Dendritic cell treated with granulocyte-macrophage colony-stimulating factor and Interleukin-4, amounts not matched to agents 40 ng/mL and 50 ng/mL, for 4 days (primary cell): ENCODE results near the gene EMC1.
"Not testable (repeated sequence)": the region's sequence is repeated elsewhere in the genome, so short reads cannot be mapped to it uniquely, and the experiment has no call there.

Source experiments
- H3K27ac Mint-ChIP-seq: one replicate; pipeline ENCODE4 v1.8.0; 2022; ENCODE audit warnings: mild to moderate bottlenecking, mixed read lengths
- H3K27me3 Mint-ChIP-seq: one replicate; pipeline ENCODE4 v1.8.0; 2022; ENCODE audit warnings: mild to moderate bottlenecking, mixed read lengths
- H3K36me3 Mint-ChIP-seq: one replicate; pipeline ENCODE4 v1.8.0; 2022; ENCODE audit warnings: low read depth, mixed read lengths
- H3K4me1 Mint-ChIP-seq: one replicate; pipeline ENCODE4 v1.8.0; 2022; ENCODE audit warnings: low read depth, mixed read lengths
- H3K4me3 Mint-ChIP-seq: one replicate; pipeline ENCODE4 v1.8.0; 2022; ENCODE audit warnings: mild to moderate bottlenecking, moderate library complexity, mixed read lengths
- H3K9me3 Mint-ChIP-seq: one replicate; pipeline ENCODE4 v1.8.0; 2022; ENCODE audit warnings: mixed read lengths
- intact Hi-C: fragments of 100-400 bp; cut with micrococcal nuclease; formaldehyde crosslinking; loops from one replicate; pipeline ENCODE4 v1.15.0; 2022

Gene EMC1

GRCh38 chr1:19199969-19200604 lies 51.2 kb downstream of the EMC1 start:
- intact Hi-C loops, result no loop called here
- Mint-ChIP-seq H3K4me1 (peaks cover 8% of the 10 kb centered on the region), H3K27ac (no peak overlapping the region), H3K36me3 (peaks cover 78% of the 10 kb centered on the region), H3K9me3 (no peaks in the 10 kb centered on the region), H3K4me3 (no peak overlapping the region), H3K27me3 (no peaks in the 10 kb centered on the region)

- intact Hi-C loops, result no loop called here
- Mint-ChIP-seq H3K4me3 (no peak overlapping the region), H3K27ac (no peak overlapping the region), H3K36me3 (peaks cover 84% of the 10 kb centered on the region), H3K9me3 (no peaks in the 10 kb centered on the region), H3K27me3 (no peaks in the 10 kb centered on the region), H3K4me1 (peaks cover 2% of the 10 kb centered on the region)
Measured at GRCh38 chr1:19199329-19199968, 51.9 kb downstream of the EMC1 start.

GRCh38 chr1:19198820-19199219 lies 52.5 kb downstream of the EMC1 start:
- Mint-ChIP-seq H3K4me1 (no peaks in the 10 kb centered on the region), H3K36me3 (peaks cover 90% of the 10 kb centered on the region), H3K9me3 (no peaks in the 10 kb centered on the region), H3K27ac (no peak overlapping the region), H3K27me3 (no peaks in the 10 kb centered on the region), H3K4me3 (no peak overlapping the region)
- intact Hi-C loops, result no loop called here

- Mint-ChIP-seq H3K27ac (no peak overlapping the region), H3K36me3 (peaks cover 98% of the 10 kb centered on the region), H3K4me3 (no peak overlapping the region), H3K9me3 (no peaks in the 10 kb centered on the region), H3K27me3 (no peaks in the 10 kb centered on the region), H3K4me1 (no peaks in the 10 kb centered on the region)
- intact Hi-C loops, result no loop called here
Measured at GRCh38 chr1:19197845-19198244, 53.5 kb downstream of the EMC1 start.

GRCh38 chr1:19196331-19196730 lies 55.0 kb downstream of the EMC1 start:
- no peaks in the 10 kb centered on the region for H3K27me3 Mint-ChIP-seq
- H3K4me1 Mint-ChIP-seq, result no peaks in the 10 kb centered on the region
- peaks cover 99% of the 10 kb centered on the region for H3K36me3 Mint-ChIP-seq
- intact Hi-C loops, result no loop called here
- H3K27ac Mint-ChIP-seq, result peak overlapping the region; percentile 21
- no peaks in the 10 kb centered on the region for H3K9me3 Mint-ChIP-seq
- no peak overlapping the region for H3K4me3 Mint-ChIP-seq

GRCh38 chr1:19193004-19193403 lies 58.3 kb downstream of the EMC1 start:
- intact Hi-C loops, result no loop called here
- Mint-ChIP-seq H3K4me1 (no peaks in the 10 kb centered on the region), H3K9me3 (no peaks in the 10 kb centered on the region), H3K36me3 (peaks cover 98% of the 10 kb centered on the region), H3K27ac (no peak overlapping the region), H3K4me3 (no peak overlapping the region), H3K27me3 (no peaks in the 10 kb centered on the region)

GRCh38 chr1:19191811-19192210 lies 59.5 kb downstream of the EMC1 start:
- no peak overlapping the region for H3K4me3 Mint-ChIP-seq
- H3K9me3 Mint-ChIP-seq, result no peaks in the 10 kb centered on the region
- no peaks in the 10 kb centered on the region for H3K27me3 Mint-ChIP-seq
- peaks cover 98% of the 10 kb centered on the region for H3K36me3 Mint-ChIP-seq
- no peak overlapping the region for H3K27ac Mint-ChIP-seq
- intact Hi-C loops, result no loop called here
- no peaks in the 10 kb centered on the region for H3K4me1 Mint-ChIP-seq

GRCh38 chr1:19190468-19190867 lies 60.9 kb downstream of the EMC1 start:
- H3K36me3 Mint-ChIP-seq, result peaks cover 98% of the 10 kb centered on the region
- no peak overlapping the region for H3K4me3 Mint-ChIP-seq
- no peaks in the 10 kb centered on the region for H3K27me3 Mint-ChIP-seq
- no peaks in the 10 kb centered on the region for H3K4me1 Mint-ChIP-seq
- intact Hi-C loops, result no loop called here
- H3K27ac Mint-ChIP-seq, result no peak overlapping the region
- no peaks in the 10 kb centered on the region for H3K9me3 Mint-ChIP-seq

GRCh38 chr1:19189270-19189669 lies 62.1 kb downstream of the EMC1 start:
- Mint-ChIP-seq H3K27me3 (no peaks in the 10 kb centered on the region), H3K9me3 (no peaks in the 10 kb centered on the region), H3K4me1 (no peaks in the 10 kb centered on the region), H3K27ac (no peak overlapping the region), H3K36me3 (peaks cover 98% of the 10 kb centered on the region), H3K4me3 (no peak overlapping the region)
- intact Hi-C loops, result loop anchor here (10.0 kb wide), 1 partner anchor 54 kb away; no protein-coding TSS in a partner anchor

- Mint-ChIP-seq H3K36me3 (peaks cover 98% of the 10 kb centered on the region), H3K27ac (no peak overlapping the region), H3K9me3 (no peaks in the 10 kb centered on the region), H3K4me1 (no peaks in the 10 kb centered on the region), H3K4me3 (no peak overlapping the region), H3K27me3 (no peaks in the 10 kb centered on the region)
- intact Hi-C loops, result loop anchor here (10.0 kb wide), 1 partner anchor 53 kb away; no protein-coding TSS in a partner anchor
Measured at GRCh38 chr1:19187852-19188251, 63.5 kb downstream of the EMC1 start.

GRCh38 chr1:19186001-19186400 lies 65.3 kb downstream of the EMC1 start:
- H3K9me3 Mint-ChIP-seq, result no peaks in the 10 kb centered on the region

GRCh38 chr1:19182223-19182622 lies 69.1 kb downstream of the EMC1 start:
- no peaks in the 10 kb centered on the region for H3K9me3 Mint-ChIP-seq

More at GRCh38 chr1:19186001-19186400, 65.3 kb downstream of the EMC1 start:
- no peak overlapping the region for H3K4me3 Mint-ChIP-seq
- no peak overlapping the region for H3K27ac Mint-ChIP-seq
- no peaks in the 10 kb centered on the region for H3K27me3 Mint-ChIP-seq
- peaks cover 98% of the 10 kb centered on the region for H3K36me3 Mint-ChIP-seq
- no peaks in the 10 kb centered on the region for H3K4me1 Mint-ChIP-seq
- intact Hi-C loops, result loop anchor here (10.0 kb wide), 1 partner anchor 51 kb away; no protein-coding TSS in a partner anchor

GRCh38 chr1:19180265-19180657 lies 71.1 kb downstream of the EMC1 start:
- H3K4me1 Mint-ChIP-seq, H3K9me3 Mint-ChIP-seq, H3K27ac Mint-ChIP-seq, H3K27me3 Mint-ChIP-seq, H3K4me3 Mint-ChIP-seq: not testable (repeated sequence)
- intact Hi-C loops, result loop anchor here (10.0 kb wide), 1 partner anchor 45 kb away; no protein-coding TSS in a partner anchor
- H3K36me3 Mint-ChIP-seq, result peaks cover 99% of the 10 kb centered on the region

More at GRCh38 chr1:19182223-19182622, 69.1 kb downstream of the EMC1 start:
- H3K36me3 Mint-ChIP-seq, result peaks cover 99% of the 10 kb centered on the region
- no peak overlapping the region for H3K27ac Mint-ChIP-seq
- H3K4me3 Mint-ChIP-seq, result no peak overlapping the region
- intact Hi-C loops, result loop anchor here (10.0 kb wide), 1 partner anchor 47 kb away; no protein-coding TSS in a partner anchor
- H3K27me3 Mint-ChIP-seq, result no peaks in the 10 kb centered on the region
- no peaks in the 10 kb centered on the region for H3K4me1 Mint-ChIP-seq

- Mint-ChIP-seq H3K27ac (no peak overlapping the region), H3K36me3 (peaks cover 99% of the 10 kb centered on the region)
Measured at GRCh38 chr1:19179597-19180264, 71.6 kb downstream of the EMC1 start.

More at GRCh38 chr1:19179597-19180264, 71.6 kb downstream of the EMC1 start:
- Mint-ChIP-seq H3K4me3 (no peak overlapping the region), H3K4me1 (no peaks in the 10 kb centered on the region), H3K27me3 (no peaks in the 10 kb centered on the region), H3K9me3 (no peaks in the 10 kb centered on the region)
- intact Hi-C loops, result loop anchor here (10.0 kb wide), 1 partner anchor 45 kb away; no protein-coding TSS in a partner anchor
